NCI-H748 treated with DMSO at 0.1 percent for 48 hours (cell line): ENCODE measurements around the gene RNU1-2.
"Not testable (repeated sequence)": the region's sequence is repeated elsewhere in the genome, so short reads cannot be mapped to it uniquely, and the experiment has no call there.

Experiments
- DNase-seq: peaks from one replicate; lab custom pipeline; 2025; lab: John Stamatoyannopoulos, UW

Gene RNU1-2

GRCh38 chr1:16895598-16896315 is at the start of gene RNU1-2:
TSS of gene RNU1-2 (plus strand) at chr1:16895980.
- DNase-seq = peak; percentile 88

GRCh38 chr1:16856201-16856600 is 39.6 kb upstream of the RNU1-2 start:
- not testable (repeated sequence) for DNase-seq

- not testable (repeated sequence) for DNase-seq
Measured at GRCh38 chr1:16859167-16860041, 36.4 kb upstream of the RNU1-2 start.

- not testable (repeated sequence) for DNase-seq
Measured at GRCh38 chr1:16860048-16860447, 35.7 kb upstream of the RNU1-2 start.

GRCh38 chr1:16861832-16862245 is 33.9 kb upstream of the RNU1-2 start:
- DNase-seq = not testable (repeated sequence)

- not testable (repeated sequence) for DNase-seq
Measured at GRCh38 chr1:16862415-16862814, 33.4 kb upstream of the RNU1-2 start.

GRCh38 chr1:16863024-16863423 is 32.8 kb upstream of the RNU1-2 start:
- DNase-seq = not testable (repeated sequence)

GRCh38 chr1:16866926-16867707 is 28.7 kb upstream of the RNU1-2 start:
- not testable (repeated sequence) for DNase-seq

- DNase-seq = not testable (repeated sequence)
Measured at GRCh38 chr1:16868787-16869186, 27.0 kb upstream of the RNU1-2 start.

GRCh38 chr1:16869996-16870395 is 25.8 kb upstream of the RNU1-2 start:
- DNase-seq = not testable (repeated sequence)

- not testable (repeated sequence) for DNase-seq
Measured at GRCh38 chr1:16871171-16871570, 24.6 kb upstream of the RNU1-2 start.

GRCh38 chr1:16872152-16873075 is 23.4 kb upstream of the RNU1-2 start:
- DNase-seq = not testable (repeated sequence)

GRCh38 chr1:16873076-16873879 is 22.5 kb upstream of the RNU1-2 start:
- not testable (repeated sequence) for DNase-seq

- not testable (repeated sequence) for DNase-seq
Measured at GRCh38 chr1:16874968-16875765, 20.6 kb upstream of the RNU1-2 start.

GRCh38 chr1:16881742-16882141 is 14.0 kb upstream of the RNU1-2 start:
- DNase-seq = not testable (repeated sequence)

GRCh38 chr1:16882986-16883385 is 12.8 kb upstream of the RNU1-2 start:
- no peak for DNase-seq

- not testable (repeated sequence) for DNase-seq
Measured at GRCh38 chr1:16884487-16884886, 11.3 kb upstream of the RNU1-2 start.

GRCh38 chr1:16886860-16887605 is 8.7 kb upstream of the RNU1-2 start:
- DNase-seq = no peak
